ENCODE measurements around the gene ATP2A3.

DNA sequence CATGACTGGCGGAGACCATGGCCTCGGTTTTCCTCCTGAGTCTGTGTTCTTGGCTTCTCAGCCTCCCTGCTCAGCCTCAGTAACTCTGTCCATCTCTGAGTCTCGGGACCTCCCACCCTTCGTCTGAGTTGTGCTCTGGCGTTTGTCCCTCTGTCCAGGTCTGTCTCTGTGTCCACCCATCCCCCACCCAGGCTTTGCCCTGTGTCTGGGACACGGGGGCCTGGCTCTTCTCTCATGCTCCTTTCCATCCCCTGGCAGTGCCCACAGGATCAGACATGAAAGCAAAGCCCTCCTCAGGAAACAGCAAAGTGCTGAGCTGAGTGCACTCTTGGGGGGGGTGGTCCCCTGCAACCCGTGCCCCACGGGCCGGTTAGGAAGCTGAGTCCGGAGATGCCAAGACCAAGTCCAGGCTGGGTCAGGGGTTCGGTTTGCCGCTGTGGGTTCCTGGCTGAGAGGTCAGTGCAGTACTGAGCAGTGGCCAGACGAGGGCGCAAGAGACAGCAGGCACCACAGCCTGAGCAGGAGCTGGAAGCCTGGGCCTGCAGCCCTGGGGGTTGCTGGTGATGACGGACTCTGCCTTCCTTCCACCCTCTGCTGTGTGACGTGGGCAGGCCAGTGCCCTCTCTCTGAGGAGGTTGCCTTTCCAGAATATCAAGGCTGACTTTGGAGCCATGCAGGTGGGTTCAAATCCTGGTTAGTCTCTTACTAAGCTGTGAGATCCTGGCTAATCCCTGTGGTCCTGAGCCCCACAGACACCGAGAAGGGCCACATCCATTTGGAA is 50.5 kb downstream of the ATP2A3 start:
- TF ChIP-seq, protein P1, sequence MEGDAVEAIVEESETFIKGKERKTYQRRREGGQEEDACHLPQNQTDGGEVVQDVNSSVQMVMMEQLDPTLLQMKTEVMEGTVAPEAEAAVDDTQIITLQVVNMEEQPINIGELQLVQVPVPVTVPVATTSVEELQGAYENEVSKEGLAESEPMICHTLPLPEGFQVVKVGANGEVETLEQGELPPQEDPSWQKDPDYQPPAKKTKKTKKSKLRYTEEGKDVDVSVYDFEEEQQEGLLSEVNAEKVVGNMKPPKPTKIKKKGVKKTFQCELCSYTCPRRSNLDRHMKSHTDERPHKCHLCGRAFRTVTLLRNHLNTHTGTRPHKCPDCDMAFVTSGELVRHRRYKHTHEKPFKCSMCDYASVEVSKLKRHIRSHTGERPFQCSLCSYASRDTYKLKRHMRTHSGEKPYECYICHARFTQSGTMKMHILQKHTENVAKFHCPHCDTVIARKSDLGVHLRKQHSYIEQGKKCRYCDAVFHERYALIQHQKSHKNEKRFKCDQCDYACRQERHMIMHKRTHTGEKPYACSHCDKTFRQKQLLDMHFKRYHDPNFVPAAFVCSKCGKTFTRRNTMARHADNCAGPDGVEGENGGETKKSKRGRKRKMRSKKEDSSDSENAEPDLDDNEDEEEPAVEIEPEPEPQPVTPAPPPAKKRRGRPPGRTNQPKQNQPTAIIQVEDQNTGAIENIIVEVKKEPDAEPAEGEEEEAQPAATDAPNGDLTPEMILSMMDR (IDR thresholded peaks at IDR 0.05; ENCODE audit: poor library complexity), result peak; percentile 92
- TF ChIP-seq EZH2phosphoT487 (IDR thresholded peaks at IDR 0.05; ENCODE audit: low read depth, severe bottlenecking, unreplicated experiment) (no peak), EZH2 (IDR thresholded peaks at IDR 0.05; ENCODE audit: borderline replicate concordance) (no peak)

All from hepatocyte (in vitro differentiated cells).